Esophagus muscularis mucosa (tissue), 4 donors: ENCODE measurements around the gene ENTREP1. TPM values are rescaled to one million over a fixed set of nuclear protein-coding genes. Genes with fewer than 3 reads are reported as not detected.

Experiments used
- DNase-seq: peaks from one replicate; pipeline ENCODE4 v3.0.0-alpha.2; 2017; ENCODE audit errors: extremely low spot score
- H3K27ac ChIP-seq, 4 donors: fragments of 200-600 bp; sonication (generic); replicated peaks in 1 of 4; 1 replicate in 3 of 4; 2 replicates in 1 of 4; pipeline ENCODE4 v1.5.1; 2016 to 2019; ENCODE audit warnings: mild to moderate bottlenecking in 1 of 4
- H3K27me3 ChIP-seq, 4 donors: fragments of 200-600 bp; sonication (generic); one replicate each; pipeline versions ENCODE4 v1.5.1 to v1.6.0; 2016 to 2019
- H3K36me3 ChIP-seq, 4 donors: fragments of 200-600 bp; sonication (generic); one replicate each; pipeline ENCODE4 v1.5.1; 2016 to 2019
- H3K4me1 ChIP-seq, 4 donors: fragments of 200-600 bp; sonication (generic); one replicate each; pipeline ENCODE4 v1.5.1; 2016 to 2019
- H3K4me3 ChIP-seq, 4 donors: fragments of 200-600 bp; sonication (generic); 1 replicate in 2 of 4; 2 replicates in 2 of 4; pipeline ENCODE4 v1.5.1; 2016 to 2019; ENCODE audit warnings: mild to moderate bottlenecking in 4 of 4, moderate library complexity in 1 of 4
- H3K9me3 ChIP-seq, 4 donors: fragments of 200-600 bp; sonication (generic); 1 replicate in 3 of 4; 2 replicates in 1 of 4; pipeline ENCODE4 v1.5.1; 2016 to 2019
- CTCF ChIP-seq, 3 experiments: fragments of 200-600 bp in 2 of 3; fragments of 450-650 bp in 1 of 3; sonication (generic) in 2 of 3; IDR thresholded peaks; one replicate each; pipeline ENCODE4 v1.5.1; 2017 to 2019; ENCODE audit warnings: antibody characterized with exemption in 3 of 3, mild to moderate bottlenecking in 2 of 3, moderate library complexity in 1 of 3
- EP300 ChIP-seq: sonication (generic); formaldehyde crosslinking; IDR thresholded peaks from one replicate; pipeline ENCODE4 v1.6.1; 2017; ENCODE audit warnings: antibody characterized with exemption
- POLR2A ChIP-seq: fragments of 450-650 bp; IDR thresholded peaks from one replicate; pipeline ENCODE4 v1.6.1; 2017; ENCODE audit warnings: antibody characterized with exemption, moderate library complexity, mild to moderate bottlenecking, low read depth
- POLR2AphosphoS5 ChIP-seq, 2 donors: sonication (generic); formaldehyde crosslinking; IDR thresholded peaks; one replicate each; pipeline ENCODE4 v1.6.1; 2017; ENCODE audit warnings: antibody characterized with exemption in 2 of 2
- WGBS: methylation state at CpG from one replicate; pipeline ENCODE4 v1.1.5; 2018; 5-methylcytosine and 5-hydroxymethylcytosine counted together
- intact Hi-C: fragments of 100-400 bp; cut with DNase I; formaldehyde crosslinking; loops from one replicate; pipeline ENCODE4 v1.15.1; 2023
- total RNA-seq, 4 donors: library from RNA; depleted of rRNA; stranded (reverse); fragments of >200 nt; gene quantifications; one replicate each; pipeline versions ENCODE4 v1.1.0 to v1.2.1, GENCODE V29; 2016

Gene ENTREP1
- total RNA-seq, 4 donors from 2014 or later, result 16.2 to 30.2 (median 20.4) TPM

- Histone ChIP-seq H3K9me3 (no peaks in the 10 kb centered on the region), H3K27me3 (no peaks in the 10 kb centered on the region), H3K4me3 (no peak overlapping the region), H3K4me1 (peaks cover 2 to 23% (median 16%) of the 10 kb centered on the region in 4 donors), H3K36me3 (peaks cover 0 to 7% (median 0%) of the 10 kb centered on the region in 4 donors), H3K27ac (peak overlapping the region in 1 of 4 donors; percentile 26)
- 36% methylated on average over 2 of the region's 2 CpGs for WGBS
- intact Hi-C loops, result loop anchor here (5.0 kb wide), 1 partner anchor 43 kb away; the partner anchor contains the start of gene ENTREP1
- TF ChIP-seq EP300, result no peak
- no peak for TF ChIP-seq CTCF (IDR thresholded peaks at IDR 0.05)
- TF ChIP-seq POLR2AphosphoS5 (IDR thresholded peaks at IDR 0.05), result no peak
- no peak for TF ChIP-seq POLR2A
- no peak for DNase-seq
Observed at GRCh38 chr9:69370430-69370829, 45.4 kb downstream of the ENTREP1 start.

- intact Hi-C loops, result loop anchor here (5.0 kb wide), 1 partner anchor 44 kb away; the partner anchor contains the start of gene ENTREP1
Observed at GRCh38 chr9:69371001-69371400, 46.0 kb downstream of the ENTREP1 start.

GRCh38 chr9:69376651-69377050 is 51.6 kb downstream of the ENTREP1 start:
- peak; percentile 90 for DNase-seq
- no peak overlapping the region for H3K4me3 ChIP-seq
- H3K4me1 ChIP-seq, result peaks cover 41 to 63% (median 46%) of the 10 kb centered on the region in 4 donors
- H3K27me3 ChIP-seq, result no peaks in the 10 kb centered on the region
- no peaks in the 10 kb centered on the region for H3K9me3 ChIP-seq
- H3K27ac ChIP-seq, result peak overlapping the region; percentile 22 to 58 (median 38)
- intact Hi-C loops, result no loop called here
- WGBS, result 37% methylated on average over 3 of the region's 3 CpGs
- H3K36me3 ChIP-seq, result peaks cover 0 to 11% (median 0%) of the 10 kb centered on the region in 4 donors
- TF ChIP-seq POLR2AphosphoS5 (IDR thresholded peaks at IDR 0.05) (peak; percentile 40 to 55), EP300 (no peak)

More at GRCh38 chr9:69371001-69371400, 46.0 kb downstream of the ENTREP1 start:
- Histone ChIP-seq H3K4me1 (peaks cover 2 to 25% (median 18%) of the 10 kb centered on the region in 4 donors), H3K9me3 (no peaks in the 10 kb centered on the region), H3K27me3 (no peaks in the 10 kb centered on the region), H3K4me3 (no peak overlapping the region), H3K27ac (peak overlapping the region in 1 of 4 donors; percentile 0), H3K36me3 (peaks cover 0 to 7% (median 0%) of the 10 kb centered on the region in 4 donors)
- WGBS, result 39% methylated on average over 1 of the region's 1 CpG
- TF ChIP-seq POLR2AphosphoS5 (IDR thresholded peaks at IDR 0.05), result no peak
- TF ChIP-seq CTCF (IDR thresholded peaks at IDR 0.05), result no peak
- no peak for TF ChIP-seq EP300
- TF ChIP-seq POLR2A, result no peak
- DNase-seq, result no peak

- intact Hi-C loops, result no loop called here
- whole genome bisulfite sequencing, result 96% methylated on average over 13 of the region's 13 CpGs
- H3K9me3 ChIP-seq, result no peaks in the 10 kb centered on the region
- H3K4me1 ChIP-seq, result peaks cover 47 to 67% (median 48%) of the 10 kb centered on the region in 4 donors
- H3K4me3 ChIP-seq, result no peak overlapping the region
- no peak for TF ChIP-seq EP300
- TF ChIP-seq CTCF (IDR thresholded peaks at IDR 0.05), result no peak
- TF ChIP-seq POLR2A, result no peak
- no peak for TF ChIP-seq POLR2AphosphoS5 (IDR thresholded peaks at IDR 0.05)
- H3K27me3 ChIP-seq, result no peaks in the 10 kb centered on the region
- H3K36me3 ChIP-seq, result peaks cover 0 to 5% (median 0%) of the 10 kb centered on the region in 4 donors
- DNase-seq, result peak; percentile 91
- peak overlapping the region in 3 of 4 donors; percentile 22 to 58 (median 38) for H3K27ac ChIP-seq
Observed at GRCh38 chr9:69377291-69377690, 52.3 kb downstream of the ENTREP1 start.

GRCh38 chr9:69377981-69378380 is 53.0 kb downstream of the ENTREP1 start:
- Histone ChIP-seq H3K36me3 (peaks cover 0 to 4% (median 0%) of the 10 kb centered on the region in 4 donors), H3K4me1 (peaks cover 48 to 71% (median 49%) of the 10 kb centered on the region in 4 donors), H3K27ac (no peak overlapping the region), H3K4me3 (no peak overlapping the region), H3K9me3 (no peaks in the 10 kb centered on the region), H3K27me3 (no peaks in the 10 kb centered on the region)
- intact Hi-C loops, result no loop called here
- no peak for TF ChIP-seq EP300
- TF ChIP-seq POLR2AphosphoS5 (IDR thresholded peaks at IDR 0.05), result no peak
- no peak for TF ChIP-seq CTCF (IDR thresholded peaks at IDR 0.05)
- no peak for TF ChIP-seq POLR2A
- 70% methylated on average over 2 of the region's 2 CpGs for WGBS
- DNase-seq, result no peak
